Keratinocyte (primary cell): ENCODE data around the gene METTL26.

Experiments used
- CTCF ChIP-seq, 3 experiments: IDR thresholded peaks in 1 of 3; conservative IDR thresholded peaks in 1 of 3; optimal IDR thresholded peaks in 1 of 3; 2 replicates in 2 of 3; 3 replicates in 1 of 3; pipeline versions ENCODE3 to v1.5.1; 2011; ENCODE audit warnings: low read length in 3 of 3, mild to moderate bottlenecking in 3 of 3, moderate library complexity in 2 of 3, control low read depth in 1 of 3, inconsistent platforms in 1 of 3; ENCODE audit not compliant: insufficient read depth in 2 of 3; ENCODE audit errors: extremely low read depth in 1 of 3
- EZH2 ChIP-seq: IDR thresholded peaks from one replicate; pipeline ENCODE4 v1.6.1; 2012; ENCODE audit warnings: inconsistent platforms, mild to moderate bottlenecking, low read length, moderate library complexity

GRCh38 chr16:629833-630248 lies 6.3 kb downstream of the METTL26 start:
- TF ChIP-seq CTCF (optimal IDR thresholded peaks at IDR 0.05 in 1 of 3, IDR thresholded peaks at IDR 0.05 in 1 of 3, conservative IDR thresholded peaks at IDR 0.05 in 1 of 3; ENCODE audit: extremely low read depth in 1 of 3, insufficient read depth in 2 of 3, low read length in 3 of 3) (no peak), EZH2 (no peak)
